HG03565 (cell line): ENCODE data around the gene KRTAP20-1.

ENCODE experiments used
- ATAC-seq: cut with Tn5 transposase; IDR thresholded peaks from one replicate; pipeline ENCODE4 v1.9.1; 2021; ENCODE audit warnings: mild to moderate bottlenecking, moderate library complexity; ENCODE audit not compliant: unreplicated experiment

Gene KRTAP20-1

GRCh38 chr21:30616125-30616524 is at the start of gene KRTAP20-1:
Gene KRTAP20-1 (plus strand): TSS chr21:30616425. CDS start chr21:30616455, 30 bp downstream.
- ATAC-seq: no peak

GRCh38 chr21:30567617-30568016 is 48.6 kb upstream of the KRTAP20-1 start:
- ATAC-seq: no peak

DNA sequence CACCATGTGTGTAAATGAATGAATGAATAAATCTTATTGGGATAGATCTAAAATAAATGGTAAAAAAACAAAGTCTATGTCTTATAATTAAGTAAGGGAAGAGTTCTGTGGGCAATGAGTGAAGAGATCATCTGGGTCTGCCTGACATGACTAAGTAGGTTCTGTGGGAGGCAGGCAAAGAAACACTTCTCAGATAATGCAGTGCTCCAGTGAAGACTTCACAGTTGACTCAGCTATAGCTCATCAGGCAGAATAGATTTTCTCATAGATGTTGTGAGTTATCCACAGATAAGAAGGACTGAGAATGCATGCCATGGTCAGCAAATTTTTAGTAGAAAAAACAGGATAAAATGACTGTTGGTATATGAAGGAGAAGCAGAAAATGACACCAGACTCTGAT is 38.5 kb upstream of the KRTAP20-1 start:
- no peak for ATAC-seq

DNA sequence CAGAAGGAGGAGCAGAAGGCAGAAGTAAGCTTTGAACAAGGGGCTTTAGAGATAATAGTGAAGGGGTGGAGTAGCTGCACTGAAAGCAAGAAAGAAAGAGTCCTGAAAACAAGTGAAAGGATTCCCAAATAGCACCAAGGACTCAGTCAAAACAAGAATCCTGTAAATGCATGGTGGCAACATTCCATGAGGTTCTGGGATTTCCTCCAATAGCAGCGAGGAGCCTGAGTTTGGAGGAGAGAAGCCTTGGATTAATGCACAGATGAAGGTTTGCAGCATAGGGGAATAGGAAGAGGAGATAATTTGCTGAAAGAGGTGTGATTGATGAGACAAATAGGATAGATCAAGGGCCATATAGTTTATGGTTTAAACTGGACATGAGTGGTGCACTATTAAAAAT is 36.9 kb upstream of the KRTAP20-1 start:
- no peak for ATAC-seq

- no peak for ATAC-seq
Observed at GRCh38 chr21:30580132-30580531, 36.1 kb upstream of the KRTAP20-1 start.

DNA sequence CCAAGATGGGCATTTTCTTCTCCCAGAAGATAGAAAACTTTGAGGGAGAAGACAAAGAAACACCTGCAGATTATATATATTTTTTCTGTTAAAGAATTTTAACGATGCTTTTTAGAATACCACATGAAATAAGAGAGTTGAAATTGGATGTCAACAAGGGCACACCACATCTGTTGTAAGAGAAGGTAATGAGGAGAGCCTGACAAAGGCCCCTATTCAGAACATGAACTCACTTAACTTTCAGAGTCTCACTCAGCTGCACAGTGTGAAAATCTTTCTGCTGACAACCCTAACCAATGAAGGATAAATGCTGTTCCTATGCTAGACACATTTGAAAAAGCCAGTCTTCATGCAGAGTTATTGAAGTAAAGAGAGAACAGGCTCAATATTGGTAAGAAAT is 33.4 kb upstream of the KRTAP20-1 start:
- no peak for ATAC-seq

DNA sequence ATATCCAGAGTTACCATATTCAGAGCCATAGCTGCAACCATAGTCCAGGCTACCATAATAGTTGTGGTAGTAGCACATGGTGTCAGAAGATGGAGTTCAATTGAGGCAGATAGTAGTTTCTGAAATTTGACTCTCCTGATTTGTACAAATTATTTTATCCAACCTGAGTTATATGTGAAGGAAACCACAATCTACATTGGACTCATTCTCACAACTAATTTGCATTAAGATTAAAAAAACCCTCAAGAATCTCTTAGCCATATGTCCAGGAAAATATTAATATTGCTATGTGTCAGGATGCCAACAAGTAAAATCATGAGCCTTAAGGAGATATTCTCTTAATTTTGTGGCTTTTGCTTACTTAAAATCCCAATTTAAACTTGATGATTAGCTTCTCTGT is 25.9 kb upstream of the KRTAP20-1 start, which contains the start of gene KRTAP22-2:
Gene KRTAP22-2 (minus strand): TSS at position 101 of the 400 bp plus-strand sequence.
- ATAC-seq: no peak

DNA sequence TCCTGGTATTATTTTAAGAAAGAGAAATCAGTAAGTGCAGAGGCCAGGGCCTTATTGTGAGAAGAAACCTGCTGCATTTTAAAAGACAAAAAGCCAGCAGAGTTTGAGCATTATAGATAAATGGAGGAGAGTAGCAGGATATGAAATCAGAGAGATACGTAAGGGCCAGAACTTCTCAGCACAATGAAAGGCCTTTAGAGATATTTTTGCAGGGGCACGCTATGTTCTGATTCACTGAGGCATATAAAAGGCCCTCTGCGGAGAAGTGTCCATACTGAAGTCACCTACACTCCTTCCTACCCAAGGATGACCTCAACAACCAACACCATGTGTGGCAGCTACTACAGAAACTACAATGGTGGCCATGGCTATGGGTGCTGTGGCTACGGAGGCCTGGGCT is 24.1 kb upstream of the KRTAP20-1 start, which contains the start of gene KRTAP6-3:
Gene KRTAP6-3 (plus strand): TSS at position 301 of the 400 bp plus-strand sequence. CDS start 6 bp downstream, at position 307.
- no peak for ATAC-seq

GRCh38 chr21:30598802-30599201 is 17.4 kb upstream of the KRTAP20-1 start, which contains the start of gene KRTAP6-2:
Gene KRTAP6-2 (minus strand): TSS chr21:30598902. CDS start chr21:30598874, 28 bp downstream.
- ATAC-seq: no peak

DNA sequence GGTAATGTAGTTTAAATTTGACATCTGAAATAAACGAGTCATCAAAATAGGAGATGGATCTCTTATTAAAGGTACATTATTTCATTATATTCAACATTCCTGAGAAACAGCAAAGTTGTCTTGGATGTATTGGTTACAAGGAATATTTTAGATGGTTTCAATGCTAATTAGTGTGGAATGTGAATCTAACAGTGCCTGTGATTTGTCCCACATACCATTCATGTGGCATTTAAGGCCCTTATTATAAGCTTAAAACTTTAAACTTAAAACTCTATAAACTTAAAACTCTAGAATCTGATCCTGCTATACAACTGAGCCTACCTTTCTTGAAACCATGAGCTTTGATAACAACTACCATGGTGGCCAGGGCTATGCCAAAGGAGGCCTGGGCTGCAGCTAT is 15.4 kb upstream of the KRTAP20-1 start, which contains the start of gene KRTAP22-1:
Gene KRTAP22-1 (plus strand): TSS at position 301 of the 400 bp plus-strand sequence.
- no peak for ATAC-seq

DNA sequence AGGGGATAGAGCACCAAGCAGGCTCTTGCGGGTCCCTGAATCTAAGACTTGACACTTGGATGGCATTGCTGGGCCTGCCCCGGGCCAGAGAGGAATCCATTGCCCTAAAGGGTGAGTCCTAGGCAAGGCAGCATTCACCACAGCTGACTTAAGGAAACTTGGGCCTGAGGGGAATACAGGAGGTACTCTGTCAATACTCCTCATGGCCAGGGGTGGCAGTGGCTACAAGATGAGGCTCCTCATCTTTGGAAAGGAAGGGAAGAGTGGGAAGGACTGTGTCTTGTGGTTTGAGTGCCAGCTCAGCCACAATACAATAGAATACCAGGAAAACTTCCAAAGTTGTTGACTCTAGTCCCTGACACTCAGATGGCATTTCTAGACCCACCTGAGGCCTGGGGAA is 10.3 kb upstream of the KRTAP20-1 start:
- no peak for ATAC-seq

- ATAC-seq: no peak
Observed at GRCh38 chr21:30612132-30612531, 4.1 kb upstream of the KRTAP20-1 start.

DNA sequence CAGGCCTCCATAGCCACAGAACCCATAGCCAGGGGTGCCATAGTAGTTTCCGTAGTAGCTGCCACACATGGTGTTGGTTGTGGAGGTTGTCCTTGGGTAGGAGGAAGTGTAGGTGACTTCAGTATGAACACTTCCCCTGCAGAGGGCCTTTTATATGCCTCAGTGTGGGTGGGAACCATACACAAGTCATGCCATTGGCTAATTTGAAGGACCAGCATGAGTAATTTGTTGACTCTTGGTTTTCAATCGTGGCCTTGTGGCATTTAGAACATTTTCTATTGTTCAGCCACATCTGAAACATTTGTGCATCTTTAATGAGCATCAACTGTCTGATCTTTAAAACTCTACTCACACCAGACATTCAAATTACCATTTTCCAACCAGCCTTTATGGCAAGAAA is 2.4 kb upstream of the KRTAP20-1 start, which contains the start of gene KRTAP6-1:
Gene KRTAP6-1 (minus strand): TSS at position 95 of the 400 bp plus-strand sequence. CDS start 26 bp downstream, at position 69.
- ATAC-seq: no peak

- ATAC-seq: no peak
Observed at GRCh38 chr21:30615199-30615598, 1.0 kb upstream of the KRTAP20-1 start.

GRCh38 chr21:30620080-30620479 is 3.9 kb downstream of the KRTAP20-1 start:
- ATAC-seq: no peak

DNA sequence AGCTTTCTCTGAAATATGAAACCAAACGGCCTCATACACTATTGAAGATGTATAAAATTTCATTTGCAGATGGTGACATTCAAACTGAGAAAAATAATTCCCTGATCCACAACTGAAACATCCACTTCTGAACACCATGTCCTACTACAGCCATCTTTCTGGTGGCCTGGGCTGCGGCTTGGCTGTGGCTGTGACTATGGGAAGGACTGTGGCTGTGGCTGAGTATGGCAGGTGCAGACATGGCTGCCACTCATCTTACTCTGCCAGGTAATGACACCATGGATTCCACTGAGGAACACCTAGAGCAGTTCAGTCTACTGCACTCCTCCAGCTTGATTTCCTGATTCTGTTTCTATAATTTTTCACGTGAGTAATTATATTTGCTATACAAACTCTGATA is 4.3 kb downstream of the KRTAP20-1 start, which contains the start of gene KRTAP20-4:
Gene KRTAP20-4 (plus strand): TSS at position 106 of the 400 bp plus-strand sequence.
- ATAC-seq: no peak

GRCh38 chr21:30623362-30623761 is 7.1 kb downstream of the KRTAP20-1 start:
- ATAC-seq: no peak

- no peak for ATAC-seq
Observed at GRCh38 chr21:30625449-30626165, 9.4 kb downstream of the KRTAP20-1 start.

GRCh38 chr21:30628109-30628508 is 11.9 kb downstream of the KRTAP20-1 start:
- no peak for ATAC-seq

DNA sequence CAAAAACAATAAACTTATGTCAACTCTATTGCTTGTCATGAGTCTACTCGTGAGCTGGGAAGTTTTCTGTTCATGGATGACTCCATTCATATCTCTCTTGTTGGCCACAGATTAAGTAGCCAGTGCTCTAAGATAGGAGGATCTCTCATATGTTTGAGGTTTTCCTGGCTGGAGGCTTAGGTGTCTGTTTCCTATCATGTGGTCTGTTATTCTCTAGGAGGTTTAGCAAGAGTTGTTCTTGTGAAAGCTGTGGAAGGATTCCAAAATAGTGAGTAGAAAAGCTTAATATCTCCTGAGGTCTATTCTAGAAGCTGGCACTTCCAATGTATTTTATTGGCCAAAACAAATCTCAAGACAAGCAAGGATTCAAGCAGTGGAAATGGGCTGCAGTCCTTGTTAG is 13.0 kb downstream of the KRTAP20-1 start:
- ATAC-seq: no peak

GRCh38 chr21:30634906-30635305 is 18.7 kb downstream of the KRTAP20-1 start, which contains the start of gene KRTAP20-2:
Gene KRTAP20-2 (plus strand): TSS chr21:30635206. CDS start chr21:30635264, 58 bp downstream.
- ATAC-seq: no peak

GRCh38 chr21:30638686-30639085 is 22.5 kb downstream of the KRTAP20-1 start:
- ATAC-seq: no peak
